Limb (tissue), 2 donors: ENCODE measurements around the gene RNF113B.

Experiments
- DNase-seq, 2 donors: peaks; one replicate each; pipeline ENCODE4 v3.0.0-alpha.2; 2016; ENCODE audit errors: extremely low spot score in 2 of 2

The RNF113B gene

DNA sequence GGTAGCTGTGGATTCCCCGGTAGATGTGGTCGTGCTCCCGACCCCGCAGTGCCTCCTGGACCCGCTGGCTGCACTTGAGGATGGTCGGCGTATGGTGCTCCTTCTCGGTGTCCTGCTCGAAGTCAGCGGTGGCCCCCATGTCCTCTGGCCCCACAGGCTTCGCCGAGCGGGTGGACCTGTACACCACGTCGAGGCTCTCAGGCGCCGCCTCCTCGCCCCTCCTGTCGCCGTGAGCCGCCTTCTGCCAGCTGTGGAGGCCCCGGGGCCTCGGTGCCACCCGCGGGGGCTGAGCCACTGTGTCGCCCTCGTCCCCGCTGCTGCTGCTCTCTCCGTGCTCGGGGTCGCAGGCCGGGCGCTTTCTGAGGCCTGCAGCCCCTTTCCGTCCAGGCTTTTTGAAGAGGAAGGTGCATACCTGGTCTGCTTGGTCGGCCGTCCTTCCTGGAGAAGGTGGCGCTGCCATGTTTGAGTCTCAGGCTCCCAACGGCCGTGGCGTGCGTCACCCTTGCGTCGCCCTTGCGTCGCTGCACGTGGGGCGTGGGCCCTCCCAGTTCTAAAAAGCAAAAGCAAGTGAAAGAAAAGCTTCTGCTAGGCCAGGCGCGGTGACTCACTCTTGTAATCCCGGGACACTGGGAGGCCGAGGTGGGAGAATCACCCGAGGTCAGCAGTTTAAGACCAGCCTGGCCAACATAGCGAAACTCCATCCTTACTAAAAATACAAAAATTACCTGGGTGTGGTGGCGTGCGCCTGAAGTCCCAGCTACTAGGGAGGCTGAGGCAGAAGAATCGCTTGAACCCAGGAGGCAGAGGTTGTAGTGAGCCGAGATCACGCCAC lies at the start of gene RNF113B:
Gene RNF113B (minus strand): TSS at position 493 of the 832 bp plus-strand sequence. CDS start 33 bp downstream, at position 460.
- DNase-seq: no peak

DNA sequence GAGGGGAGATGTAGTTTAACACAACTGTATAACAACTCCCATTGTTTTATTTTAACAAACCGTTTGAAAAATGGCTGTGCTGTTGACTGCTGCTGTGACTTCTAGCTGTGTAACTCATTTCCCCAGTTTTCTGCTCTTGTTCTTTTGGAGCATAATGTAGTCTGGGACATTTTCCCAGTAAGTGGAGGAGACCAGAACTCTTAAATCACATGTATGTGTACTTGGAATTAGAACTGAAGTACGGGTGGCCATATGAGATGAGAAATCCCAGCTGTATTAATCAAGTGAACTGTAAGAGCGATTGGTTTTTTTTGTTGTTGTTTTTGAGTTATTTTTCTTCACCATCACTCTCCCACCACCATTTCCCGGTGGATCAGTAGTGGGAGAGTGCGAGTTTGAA lies 49.4 kb upstream of the RNF113B start:
- DNase-seq: no peak

DNA sequence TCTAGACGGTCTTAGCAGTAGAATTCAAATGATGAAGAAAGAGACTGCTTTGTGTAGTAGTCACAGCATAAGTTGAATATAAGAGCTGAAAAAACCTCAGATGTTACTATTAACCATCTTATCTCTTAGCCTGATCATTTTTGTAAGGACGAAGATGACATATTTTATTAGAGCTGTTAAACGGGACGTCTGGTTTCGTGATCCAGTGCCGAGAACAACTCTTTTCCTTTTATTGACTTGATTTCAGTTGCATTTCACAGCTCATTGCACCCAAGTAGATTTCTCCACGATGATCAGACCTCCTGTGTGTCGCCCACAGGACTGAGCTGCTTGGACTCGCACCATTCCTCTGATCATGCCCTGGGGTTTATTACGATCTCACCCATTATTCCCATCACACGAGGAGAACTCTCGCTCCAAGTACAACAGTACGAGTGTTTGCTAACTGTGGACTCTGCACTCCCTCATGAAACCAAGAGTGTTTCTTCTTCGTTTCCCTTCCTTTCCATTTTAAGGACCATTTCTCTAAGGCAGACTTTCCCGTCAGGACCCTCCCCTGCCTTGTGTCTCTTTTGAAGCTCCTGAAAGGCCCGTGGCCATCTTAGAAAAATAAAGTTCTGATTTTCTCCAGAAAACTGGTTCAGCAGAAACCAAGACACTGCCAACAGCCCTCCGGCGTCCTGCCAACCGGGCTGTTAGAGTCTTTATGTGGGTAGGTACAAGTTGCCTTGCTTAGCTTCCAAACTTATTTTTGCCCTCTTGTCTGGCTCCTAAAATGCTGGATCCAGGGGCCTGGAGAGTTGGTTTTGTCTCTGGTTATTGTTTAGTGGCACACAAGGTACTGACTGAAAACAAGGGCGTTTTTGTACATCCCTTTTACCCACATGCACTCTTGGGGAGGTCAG lies 48.2 kb upstream of the RNF113B start:
- DNase-seq: no peak

DNA sequence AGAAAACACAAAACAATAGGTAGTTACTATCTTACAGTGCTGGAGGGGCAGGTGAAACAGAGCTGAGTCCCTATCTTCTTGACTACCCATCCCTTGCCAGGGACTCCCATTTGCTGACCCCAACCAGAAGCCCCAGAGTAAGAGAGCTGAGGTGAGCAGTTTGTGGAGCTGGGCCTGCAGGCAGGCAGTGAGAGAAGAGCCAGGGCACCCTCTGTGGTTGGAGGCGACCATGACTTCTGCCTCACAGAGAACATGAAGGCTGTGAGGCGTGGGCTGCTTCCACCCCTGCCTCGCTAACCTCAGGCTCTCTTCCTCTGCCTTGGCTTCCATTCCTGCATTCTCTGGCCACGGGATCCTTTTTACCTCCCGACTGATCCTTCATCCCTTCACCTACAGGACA lies 47.5 kb upstream of the RNF113B start:
- no peak for DNase-seq

DNA sequence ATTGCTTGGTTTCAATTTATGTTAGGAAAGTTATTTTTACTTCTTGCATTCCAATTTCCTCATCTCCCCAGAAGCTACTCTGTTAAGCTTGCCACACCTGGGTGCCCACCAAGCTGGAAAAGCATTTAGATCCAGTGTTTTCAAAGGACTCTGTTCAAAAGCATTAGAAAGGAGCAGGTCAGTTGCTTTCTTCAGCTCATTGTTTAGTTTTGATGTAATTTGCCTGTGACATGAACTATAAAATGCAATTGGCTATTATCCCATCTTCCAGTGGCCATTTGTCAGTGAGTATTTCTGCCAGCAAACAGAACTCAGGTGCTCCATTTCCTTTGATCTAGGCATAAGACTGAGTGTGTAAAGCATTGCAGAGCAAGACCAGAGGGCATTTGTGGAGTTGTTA lies 46.7 kb upstream of the RNF113B start:
- no peak for DNase-seq

DNA sequence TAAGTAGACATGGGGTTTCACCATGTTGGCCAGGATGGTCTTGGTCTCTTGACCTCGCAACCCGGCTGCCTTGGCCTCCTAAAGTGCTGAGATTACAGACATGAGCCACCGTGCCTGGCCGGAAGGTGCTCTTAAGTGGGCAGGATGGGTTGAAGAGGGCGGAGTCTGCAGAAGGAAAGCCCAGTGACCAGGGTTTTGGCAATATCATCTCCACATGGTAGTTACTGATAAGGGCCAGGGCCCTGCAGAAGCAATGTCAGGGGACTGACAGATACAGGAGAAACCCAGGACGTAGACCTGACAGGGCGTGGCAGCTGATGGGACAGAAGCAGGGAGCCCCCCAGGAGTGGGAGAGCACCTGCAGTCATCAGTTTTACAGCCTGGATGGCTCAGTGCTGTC lies 45.7 kb upstream of the RNF113B start:
- DNase-seq: no peak

DNA sequence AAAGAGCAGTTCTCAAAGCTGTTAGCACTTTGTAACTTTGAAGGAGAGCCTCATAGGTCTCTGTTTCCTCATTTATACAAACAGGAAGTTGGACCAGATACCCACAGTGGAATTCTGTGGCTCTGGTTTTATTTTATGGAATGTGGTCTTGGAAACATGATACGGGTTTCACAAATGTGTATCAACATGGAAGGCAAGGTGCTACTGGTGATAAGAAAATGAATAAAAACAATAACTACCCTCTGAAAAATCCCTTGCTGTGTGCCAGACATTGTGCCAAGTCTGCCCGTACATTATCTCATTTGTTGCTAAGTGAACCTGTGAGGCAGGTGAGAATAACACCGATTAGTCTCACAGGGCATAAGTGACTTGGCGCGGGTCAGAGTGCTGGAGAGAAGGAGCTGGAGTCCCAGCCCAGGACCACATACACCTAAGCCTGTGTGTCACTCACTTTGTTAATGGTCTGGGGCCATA lies 45.0 kb upstream of the RNF113B start:
- DNase-seq: no peak

DNA sequence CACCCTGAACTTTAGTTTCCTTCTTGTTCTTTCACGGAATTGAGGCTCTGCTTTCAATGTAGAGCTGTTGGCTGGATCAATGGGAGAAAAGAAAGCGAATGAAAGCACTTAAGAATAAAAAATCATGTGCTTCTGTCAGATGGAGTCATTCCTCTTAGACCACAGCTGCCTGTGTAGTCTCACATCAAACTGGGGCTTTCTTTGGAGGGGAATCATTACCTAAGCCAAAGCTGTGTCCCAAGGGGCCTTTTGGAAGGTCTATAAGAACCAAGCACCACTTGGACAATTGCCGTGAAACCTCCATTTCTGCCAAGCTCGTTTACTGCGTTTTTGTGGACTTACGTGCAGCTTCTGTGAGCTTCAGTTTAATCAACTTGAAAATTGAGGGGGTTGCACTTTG lies 44.2 kb upstream of the RNF113B start:
- peak; percentile 53 to 56 for DNase-seq

DNA sequence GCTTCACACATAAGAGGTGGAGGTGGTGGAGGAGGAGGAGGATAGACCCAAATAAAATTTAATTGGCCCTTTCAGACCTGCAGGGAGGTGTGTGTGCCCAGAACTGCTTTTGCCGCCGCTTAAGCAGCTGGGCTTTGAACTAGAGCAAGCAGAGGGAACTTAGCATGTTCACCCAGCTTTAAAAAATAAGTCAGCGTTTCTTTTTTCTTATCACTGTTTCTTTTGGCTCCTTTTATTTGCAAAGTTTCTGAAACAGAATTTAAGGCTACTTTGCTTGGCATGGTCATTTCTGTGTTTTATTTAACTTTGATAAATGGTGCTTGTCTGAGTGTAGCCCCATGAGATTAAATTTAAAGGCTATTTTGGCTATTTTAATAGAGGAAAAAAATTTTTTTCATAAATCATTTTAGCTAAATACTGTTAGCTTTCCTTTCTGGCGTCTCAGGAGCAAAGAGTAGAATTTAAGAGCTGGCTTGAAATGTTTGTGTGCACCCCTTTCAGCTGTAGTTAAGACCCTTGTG lies 43.3 kb upstream of the RNF113B start:
- DNase-seq: no peak

DNA sequence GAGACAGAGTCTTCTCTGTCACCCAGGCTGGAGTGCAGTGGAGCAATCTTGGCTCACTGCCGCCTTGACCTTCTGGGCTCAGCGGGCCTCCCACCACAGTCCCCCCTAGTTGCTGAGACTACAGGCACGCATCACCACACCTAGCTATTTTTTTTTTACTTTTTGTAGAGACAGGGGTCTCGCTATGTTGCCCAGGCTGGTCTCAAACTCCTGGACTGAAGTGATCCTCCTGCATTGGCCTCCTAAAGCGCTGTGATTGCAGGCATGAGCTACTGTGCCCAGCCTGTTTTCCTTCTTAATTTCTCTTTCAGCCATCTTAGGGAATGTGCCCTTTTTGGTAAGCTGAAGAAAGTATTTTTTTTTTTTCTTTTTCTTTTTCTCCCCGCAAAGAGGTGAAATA lies 42.6 kb upstream of the RNF113B start:
- DNase-seq: no peak

DNA sequence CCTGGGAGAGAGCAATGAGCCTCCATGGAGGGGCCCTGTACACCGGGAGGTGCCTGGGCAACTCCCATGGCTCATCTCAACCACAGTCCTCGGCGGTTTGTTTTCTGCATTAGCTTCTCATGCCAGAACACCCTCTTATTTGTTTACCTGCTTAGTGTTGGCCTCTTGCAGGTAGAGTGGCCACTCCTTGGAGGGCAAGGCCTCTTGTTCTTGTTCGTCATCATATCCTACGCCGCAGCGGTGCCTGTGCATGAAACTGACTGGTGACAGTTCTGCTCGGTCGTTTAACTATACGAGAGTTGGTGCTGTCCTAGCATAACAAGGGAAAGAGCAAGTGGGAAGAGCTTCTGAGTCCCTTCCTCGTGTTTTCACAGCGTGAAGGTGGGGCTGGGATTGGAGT lies 40.5 kb upstream of the RNF113B start:
- no peak for DNase-seq

DNA sequence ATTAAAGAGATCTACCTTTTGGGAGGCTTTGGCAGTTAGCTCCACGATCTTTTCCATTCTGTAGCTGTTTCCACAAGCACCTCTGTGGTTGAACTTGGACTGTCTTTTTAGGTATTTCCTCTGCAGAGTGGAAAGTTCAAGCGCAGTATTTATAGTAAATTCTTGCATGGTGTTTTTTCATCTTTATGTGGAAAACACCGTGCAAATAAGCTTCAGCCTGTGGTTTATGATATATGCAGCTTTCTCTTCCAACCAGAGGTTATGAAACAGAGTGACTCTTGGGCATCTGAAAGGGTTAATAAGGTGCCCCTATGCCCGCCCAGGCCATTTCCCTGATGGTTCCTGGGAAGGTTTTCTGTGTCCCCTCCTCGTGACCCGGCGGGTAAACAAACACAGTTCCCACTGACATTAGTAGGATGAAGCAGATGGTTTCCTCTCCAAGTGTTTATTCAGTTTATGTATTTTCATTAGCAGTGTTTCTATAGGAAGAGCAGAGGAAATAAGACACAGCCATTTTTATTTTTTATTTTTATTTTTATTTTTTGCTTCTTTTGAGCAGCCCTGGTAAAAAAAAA lies 39.7 kb upstream of the RNF113B start:
- DNase-seq: no peak

DNA sequence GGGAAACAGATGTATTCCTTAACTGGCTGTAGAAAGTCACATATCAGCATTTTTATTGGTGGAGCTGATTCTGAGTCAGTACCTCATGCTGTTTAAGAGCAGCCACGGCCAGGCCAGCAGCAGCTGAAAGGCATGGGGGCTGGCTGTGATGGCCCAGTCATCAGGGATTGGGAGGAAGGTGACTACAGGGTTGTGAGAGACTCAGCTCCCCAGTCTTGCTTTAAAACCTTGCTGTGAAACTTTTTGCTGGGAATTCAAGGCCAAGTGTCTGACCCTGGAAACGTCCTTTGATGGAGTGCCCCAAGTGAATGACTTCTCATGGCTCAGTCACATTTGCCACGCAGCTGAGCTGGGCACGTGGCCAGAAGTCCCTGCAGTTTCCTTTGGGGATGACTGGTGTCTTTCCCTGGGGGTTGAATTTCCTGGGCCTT lies 39.1 kb upstream of the RNF113B start:
- peak in 1 of 2 donors; percentile 45 for DNase-seq

DNA sequence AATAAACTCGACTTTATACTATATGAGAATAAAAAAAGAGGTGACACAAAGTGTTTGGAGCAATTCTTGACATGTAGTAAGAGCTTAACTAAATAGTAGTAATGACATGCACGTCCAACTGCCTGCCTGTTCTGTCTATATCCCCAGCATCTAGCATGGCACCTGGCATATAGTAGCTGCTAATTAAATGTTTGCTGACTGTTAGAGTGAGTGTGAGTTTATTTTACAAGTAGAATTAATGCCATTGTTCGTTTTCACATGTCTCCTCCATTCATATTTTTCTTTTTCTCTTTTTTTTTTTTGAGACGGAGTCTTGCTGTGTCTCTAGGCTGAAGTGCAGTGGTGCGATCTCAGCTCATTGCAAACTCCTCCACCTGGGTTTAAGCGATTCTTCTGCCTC lies 38.4 kb upstream of the RNF113B start:
- DNase-seq: no peak

DNA sequence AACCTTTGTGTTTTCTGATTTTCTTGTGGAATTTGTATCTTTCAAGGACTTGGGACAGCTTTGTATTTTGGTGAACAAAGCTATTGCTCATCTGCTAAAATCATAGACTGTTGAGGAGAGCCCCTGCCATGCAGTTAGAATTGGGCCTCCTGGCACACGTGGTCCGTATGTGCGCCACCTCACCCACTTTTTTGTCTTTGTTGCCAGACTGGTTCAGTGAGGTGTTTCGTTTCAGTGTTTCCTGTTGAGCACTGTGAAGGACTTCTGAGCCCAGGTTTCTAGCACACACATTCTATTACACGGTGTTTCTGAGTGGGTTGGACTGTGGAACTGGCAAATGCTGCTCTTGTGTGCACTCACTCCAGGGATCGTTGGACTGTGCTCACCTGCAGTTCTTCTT lies 37.6 kb upstream of the RNF113B start:
- DNase-seq: no peak

DNA sequence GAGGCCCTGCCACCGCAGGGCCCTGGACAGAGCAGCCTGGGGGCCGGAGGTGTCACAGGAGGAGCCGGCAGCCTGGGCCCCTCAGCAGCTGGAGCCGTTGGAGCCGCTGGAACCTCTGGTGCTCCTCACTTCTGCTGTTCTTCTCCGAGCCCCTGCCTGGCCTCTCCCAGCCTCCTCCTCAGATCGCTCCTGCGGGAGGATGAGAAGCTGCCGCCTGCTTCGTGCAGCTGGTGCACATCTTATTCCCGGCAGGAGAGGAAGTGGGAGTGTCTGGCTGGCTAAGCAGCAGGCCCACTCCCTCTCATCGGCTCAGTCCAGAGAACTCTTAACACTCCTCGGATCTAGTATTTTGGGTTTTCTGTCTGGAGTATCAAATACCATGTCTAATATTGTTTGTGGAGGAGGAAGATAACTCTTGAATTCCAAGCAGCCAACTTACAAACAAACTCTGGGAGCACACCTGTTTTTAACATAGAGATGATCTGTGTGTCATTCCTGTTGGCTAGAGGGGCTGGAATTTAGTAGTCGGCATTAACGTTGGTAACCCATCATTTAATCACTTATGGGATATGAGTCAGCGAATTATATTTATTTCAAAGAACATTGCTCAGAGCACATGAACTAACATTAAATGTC lies 37.1 kb upstream of the RNF113B start:
- peak; percentile 66 to 70 for DNase-seq

DNA sequence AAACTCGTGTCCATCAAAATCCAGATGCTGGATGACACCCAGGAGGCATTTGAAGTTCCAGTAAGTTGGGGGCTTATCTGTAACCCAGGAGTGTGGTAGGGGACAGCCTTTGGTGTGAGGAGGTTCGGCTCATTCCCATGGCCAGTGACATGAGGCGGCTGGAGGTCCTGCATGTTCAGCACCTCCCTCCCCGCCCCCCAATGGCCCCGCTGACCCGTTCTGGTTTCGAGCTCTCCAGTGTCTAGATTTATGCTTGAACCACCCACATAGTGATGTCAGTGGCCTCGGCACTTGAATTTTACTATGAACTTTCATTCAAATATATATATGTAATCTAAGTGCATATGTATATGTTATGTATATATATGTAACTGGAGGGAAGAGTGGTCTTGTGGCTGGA lies 36.3 kb upstream of the RNF113B start:
- DNase-seq: no peak

DNA sequence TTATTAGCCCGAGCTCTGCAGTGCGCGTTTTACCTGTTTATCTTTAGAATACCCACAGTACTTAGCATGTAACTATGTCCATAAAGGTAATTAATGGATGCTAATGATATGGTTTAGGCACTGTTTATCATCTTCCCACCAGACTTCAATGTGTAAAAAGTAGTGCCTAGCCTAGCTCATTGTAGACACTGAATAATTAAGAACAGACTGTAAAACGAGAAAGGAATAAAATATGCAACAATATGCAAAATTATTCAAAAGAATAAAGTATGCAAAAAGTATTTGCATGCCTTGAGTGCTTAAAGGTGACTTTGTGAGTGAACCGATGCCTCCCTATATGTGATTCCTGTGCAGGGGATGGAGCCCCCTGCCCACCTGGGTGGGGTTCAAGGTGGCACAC lies 35.7 kb upstream of the RNF113B start:
- DNase-seq: no peak

DNA sequence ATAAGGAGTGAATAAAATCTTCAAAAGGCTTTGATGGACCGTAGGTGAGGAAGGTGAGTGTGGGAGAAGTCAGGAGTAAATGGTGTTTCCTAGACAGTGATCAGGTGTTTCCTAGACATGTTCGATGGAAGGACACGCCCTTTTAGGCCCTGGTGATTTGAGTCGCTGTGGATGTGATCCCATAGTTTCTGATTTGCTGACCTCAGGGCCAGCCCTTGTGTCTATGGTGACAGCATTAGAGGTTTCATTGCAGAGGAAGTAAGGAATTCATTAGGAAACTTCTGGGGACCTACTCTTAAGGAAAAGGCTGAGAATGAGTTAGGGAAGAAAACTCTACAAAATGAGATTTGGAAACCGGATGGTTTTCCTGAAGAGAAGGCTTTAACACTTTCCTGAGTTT lies 31.5 kb upstream of the RNF113B start:
- no peak for DNase-seq

DNA sequence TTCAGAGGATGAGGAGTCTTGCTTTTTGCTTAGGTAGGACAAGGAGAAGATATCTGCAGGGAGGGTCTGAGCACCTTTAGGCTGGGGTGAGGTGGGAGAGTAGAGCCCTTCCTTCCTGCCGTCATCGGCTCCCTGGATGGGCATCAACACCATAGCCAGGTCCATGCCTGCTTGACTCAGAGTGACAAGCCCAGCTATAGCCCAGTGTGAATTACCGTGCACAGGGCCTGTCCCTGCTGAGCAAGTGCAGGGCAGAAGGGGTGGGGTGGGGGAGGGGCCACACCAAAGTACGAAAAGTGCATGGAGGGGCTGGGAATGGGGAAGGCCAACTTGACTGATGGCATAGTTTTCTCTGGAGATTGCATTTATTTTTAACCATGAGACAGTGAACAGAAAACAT lies 30.3 kb upstream of the RNF113B start:
- DNase-seq: peak in 1 of 2 donors; percentile 44

DNA sequence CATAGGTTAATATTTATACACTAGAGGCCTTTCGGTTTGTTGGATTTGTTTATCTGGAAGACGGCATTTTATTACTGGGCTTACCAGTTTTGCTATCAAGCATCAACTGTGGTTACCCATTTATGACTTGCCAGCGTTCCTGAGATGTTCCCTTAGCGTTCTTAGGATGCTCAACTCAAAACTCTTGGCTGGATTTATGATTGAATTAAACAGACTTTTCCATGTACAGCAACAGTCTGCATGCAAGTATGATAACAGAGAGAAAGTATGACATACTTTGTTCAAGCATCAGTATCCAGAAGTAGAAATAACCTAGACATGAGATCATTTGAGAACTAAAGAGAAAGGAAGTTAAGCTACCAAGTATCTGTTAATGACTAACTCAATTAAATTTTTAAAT lies 29.9 kb upstream of the RNF113B start:
- DNase-seq: no peak
